HL-60/S4 (cell line): ENCODE measurements around the gene ADCY2.

ENCODE experiments used
- in situ Hi-C: fragments of 300-500 bp; cut with MboI; formaldehyde crosslinking; loops from 2 replicates; pipeline ENCODE4 v1.14.3; 2022; ENCODE audit warnings: low sequenced_read_pairs

Gene ADCY2

DNA sequence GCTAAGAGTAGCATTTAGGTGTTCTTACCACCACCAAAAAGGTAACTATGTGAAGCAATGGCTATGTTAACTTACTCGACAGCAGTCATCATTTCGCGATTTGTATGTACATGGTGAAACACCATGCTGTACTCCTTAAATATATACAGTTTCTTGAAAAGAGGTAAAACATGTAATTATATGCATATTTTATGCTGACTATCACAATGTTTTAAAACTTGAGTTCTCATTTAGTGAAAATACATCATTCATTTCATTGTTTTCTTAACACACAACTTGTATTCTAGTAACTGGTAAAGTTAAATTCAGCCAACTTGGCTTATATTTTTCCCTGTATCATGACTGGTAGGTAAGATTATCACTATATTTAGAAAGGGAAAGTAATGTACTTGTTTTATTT lies 189.9 kb downstream of the ADCY2 start:
- in situ Hi-C loops, result no loop called here

DNA sequence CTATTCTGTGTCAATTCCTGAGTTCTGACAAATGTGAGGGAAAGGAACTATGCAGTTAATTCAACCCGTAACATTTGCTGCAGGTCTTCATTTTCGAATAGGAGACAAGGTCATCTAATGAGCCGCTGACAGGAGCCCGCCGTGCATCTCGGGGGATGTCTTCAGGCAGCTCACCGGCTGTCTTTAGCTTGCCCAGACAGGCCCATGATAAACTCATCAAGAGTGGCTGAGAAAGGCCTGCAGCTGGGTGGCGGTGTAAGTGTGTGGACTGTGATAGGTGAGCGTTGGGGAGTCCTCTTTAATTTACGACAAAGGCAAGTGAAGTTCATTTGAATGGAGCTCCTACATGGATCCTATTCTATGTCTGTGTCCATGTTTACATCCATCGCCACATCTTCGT lies 190.5 kb downstream of the ADCY2 start:
- in situ Hi-C loops, result no loop called here

DNA sequence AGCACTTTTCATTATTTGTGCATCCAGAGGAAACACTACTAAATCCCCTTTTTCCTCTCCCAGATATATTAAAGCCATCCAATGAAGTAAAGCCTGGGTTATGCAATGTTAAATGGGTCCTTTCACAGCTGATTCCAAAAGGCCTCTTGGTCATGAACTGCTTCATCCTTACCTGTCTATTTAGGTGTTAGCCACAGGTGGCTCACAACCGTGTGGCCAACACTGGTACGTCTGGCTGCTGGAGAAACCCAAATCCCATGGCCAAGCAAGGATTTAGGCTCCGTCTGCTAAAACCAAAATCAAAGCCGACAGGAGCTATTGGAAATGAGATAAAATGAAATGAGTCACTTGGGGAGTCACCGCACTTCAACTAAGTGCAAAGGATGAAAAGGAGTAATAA lies 193.9 kb downstream of the ADCY2 start:
- in situ Hi-C loops, result no loop called here

DNA sequence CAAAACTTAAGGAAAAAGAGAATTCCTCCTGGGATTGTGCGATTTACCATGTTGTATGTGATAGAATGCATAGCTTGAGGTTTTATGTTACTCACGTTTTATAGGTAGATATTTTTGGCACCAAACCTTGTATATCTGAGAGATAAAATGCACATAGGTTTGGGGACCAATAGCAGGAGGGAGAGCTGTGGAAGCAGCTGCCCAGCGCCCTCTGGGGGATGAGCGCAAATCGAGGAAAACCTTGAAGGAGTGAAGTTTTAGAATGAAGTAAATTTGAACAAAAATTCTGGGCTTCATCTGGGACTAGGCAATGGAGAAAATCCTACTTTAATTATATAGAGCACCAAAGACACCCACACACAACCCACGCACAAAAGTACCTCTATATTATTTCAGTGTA lies 197.0 kb downstream of the ADCY2 start:
- in situ Hi-C loops, result no loop called here

DNA sequence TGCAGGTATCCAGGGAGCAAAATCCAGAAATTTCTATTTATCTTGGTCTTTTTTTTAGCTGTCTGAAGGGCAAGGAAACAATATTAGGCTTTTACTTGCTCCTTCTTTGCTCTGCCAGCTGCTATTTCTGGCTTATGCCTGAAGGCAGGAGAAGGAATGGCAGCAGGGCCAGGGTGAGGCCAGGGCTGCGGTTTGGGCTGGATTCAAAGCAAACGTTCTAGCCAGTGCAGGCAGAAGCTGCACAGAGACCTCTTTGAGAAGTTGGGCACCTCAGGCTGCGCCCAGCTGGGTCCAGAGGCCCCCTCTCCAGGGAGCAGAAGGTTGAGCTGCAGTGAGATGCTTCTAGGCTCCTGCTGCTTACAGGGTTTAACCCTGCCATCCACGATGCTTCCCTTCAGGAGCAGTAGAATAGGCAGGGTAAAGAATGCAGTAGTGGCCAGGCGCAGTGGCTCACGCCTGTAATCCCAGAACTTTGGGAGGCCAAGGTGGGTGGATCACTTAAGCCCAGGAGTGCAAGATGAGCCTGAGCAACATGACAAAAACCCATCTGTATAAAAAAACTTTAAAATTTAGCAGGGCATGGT lies 201.2 kb downstream of the ADCY2 start:
- in situ Hi-C loops, result no loop called here

DNA sequence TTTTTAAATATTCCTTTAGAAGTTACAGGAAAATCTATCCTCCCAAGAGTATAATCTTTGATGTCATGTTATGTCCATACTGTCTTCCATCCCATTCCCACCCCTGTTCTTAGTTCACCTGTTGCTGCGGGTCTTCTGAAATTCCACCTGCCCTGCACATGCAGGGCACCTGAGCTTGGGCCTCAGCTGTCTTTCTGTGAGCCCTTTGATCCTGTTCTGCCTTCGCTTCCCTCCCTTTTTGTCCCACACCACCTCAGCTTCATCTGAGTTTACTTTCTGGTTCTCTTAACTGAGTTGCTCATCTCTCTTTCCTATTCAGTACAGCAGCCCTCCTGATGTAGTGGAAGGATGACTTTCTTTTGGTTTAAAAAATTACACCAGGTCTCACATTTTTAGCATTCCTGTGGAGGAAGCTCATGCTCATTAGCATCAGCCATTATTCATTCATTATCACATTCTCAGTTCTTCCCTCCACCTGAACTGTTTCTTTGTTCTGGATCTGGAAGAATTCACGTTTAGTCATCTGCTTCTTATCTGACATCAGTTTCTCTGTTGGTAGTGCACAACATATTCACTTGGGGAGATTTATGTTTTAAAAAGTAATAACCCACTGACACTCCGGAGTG lies 211.0 kb downstream of the ADCY2 start:
- in situ Hi-C loops, result no loop called here

DNA sequence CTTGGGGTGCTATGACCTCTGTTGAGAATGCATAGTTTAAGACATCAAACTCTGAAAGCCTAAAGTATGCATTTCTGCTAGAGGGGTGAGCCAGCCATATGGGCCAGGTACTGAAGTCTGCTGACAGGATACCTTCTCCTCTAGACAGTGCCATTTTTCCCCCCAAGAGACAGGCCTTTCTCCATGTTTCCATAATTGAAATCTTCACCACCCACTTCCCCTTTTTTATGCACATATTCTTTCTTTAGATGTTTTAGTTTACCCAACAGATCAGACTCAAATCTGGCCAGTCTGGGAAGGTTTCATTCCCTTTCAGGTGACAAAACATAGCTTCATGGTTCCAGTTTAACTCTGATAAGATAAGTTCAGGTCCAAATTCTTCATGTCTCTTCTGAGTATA lies 212.8 kb downstream of the ADCY2 start:
- in situ Hi-C loops, result no loop called here

DNA sequence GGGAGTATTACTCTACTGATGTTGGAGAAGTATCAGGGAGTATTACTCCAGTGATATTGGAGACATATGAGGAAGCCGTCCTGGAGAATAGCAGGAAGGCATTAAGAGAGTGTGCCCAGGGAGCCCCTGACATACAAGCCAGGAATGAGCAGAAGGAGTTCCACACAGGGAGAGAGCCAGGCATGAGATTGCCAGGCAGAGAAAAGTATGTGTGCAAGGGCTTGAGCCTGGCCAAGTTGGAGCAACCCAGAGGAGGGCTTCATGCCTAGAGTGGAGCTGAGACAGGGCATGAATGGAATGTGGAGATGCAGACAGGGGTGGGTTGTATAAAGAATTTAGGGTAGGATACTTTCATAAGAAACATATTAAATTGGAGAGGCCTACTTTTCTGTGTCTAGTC lies 213.8 kb downstream of the ADCY2 start:
- in situ Hi-C loops, result no loop called here

DNA sequence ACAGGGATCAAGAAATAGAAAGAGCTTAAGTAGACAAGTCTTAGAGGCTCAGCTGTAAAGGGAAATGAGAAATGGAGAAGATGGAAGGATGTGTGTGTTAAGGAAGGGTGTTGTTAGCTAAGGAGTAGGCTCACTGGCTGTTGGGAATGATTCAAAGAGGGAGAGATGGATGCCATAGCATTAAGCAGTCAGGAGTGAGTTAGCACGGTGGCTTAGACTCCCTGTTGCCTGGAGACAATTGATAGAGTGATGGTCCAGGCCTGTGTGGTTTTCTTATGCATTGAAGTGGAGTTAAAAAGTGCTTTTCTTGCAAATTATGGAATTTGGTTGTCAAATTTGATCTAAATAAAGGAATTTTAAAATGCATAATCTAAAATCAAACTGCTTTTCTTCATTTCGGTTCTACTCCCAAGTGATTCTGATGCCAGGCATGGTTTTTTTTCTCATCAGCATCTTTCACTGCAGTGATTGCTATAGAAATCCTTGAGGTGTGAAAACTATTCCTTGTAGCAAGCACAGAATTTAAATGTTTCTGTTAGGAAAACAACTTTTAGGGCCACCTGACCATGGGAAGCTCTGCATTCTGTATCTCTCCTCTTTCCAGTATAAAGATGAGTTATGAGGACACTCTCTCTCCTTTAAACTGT lies 214.7 kb downstream of the ADCY2 start:
- in situ Hi-C loops, result no loop called here

DNA sequence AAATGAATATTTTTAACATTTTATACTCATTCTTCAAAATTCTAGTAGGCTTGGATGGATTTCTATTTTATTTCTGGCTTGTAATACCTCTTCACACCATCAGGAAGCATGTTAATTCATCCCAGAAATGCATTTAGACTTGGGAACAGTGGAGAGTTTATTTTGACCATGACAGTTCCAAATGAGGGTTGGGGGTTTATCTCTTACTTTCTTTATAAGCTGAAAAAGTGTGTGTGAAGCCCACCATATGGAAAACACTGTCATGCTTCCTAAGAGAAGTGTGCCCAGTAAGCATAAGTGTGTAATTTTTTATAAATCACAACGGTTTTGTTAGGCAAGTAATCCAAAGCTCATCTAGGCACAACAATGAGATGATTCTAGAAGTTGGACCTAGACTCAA lies 215.6 kb downstream of the ADCY2 start:
- in situ Hi-C loops, result no loop called here

DNA sequence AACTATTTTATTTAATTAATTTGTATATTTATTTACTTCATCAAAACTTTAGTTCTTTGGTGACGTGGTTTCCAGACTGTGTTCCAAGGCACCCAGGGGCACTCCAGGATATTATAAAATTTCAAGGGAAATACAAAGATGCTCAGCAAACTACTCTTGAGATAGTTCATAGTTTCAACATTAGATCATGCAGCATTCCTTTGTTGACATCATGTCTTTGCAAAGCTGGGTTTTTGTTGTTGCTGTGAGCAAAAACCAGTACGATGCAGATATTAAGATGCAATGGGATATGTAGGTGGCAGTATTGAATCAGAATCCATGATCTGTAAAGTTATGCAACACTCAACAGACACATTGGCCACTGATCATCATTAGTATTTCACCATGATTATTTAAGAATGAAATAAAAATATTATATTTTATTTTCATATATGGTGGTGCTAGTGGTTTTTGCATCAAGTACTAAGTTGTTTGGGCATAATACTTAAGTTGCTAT lies 219.7 kb downstream of the ADCY2 start:
- in situ Hi-C loops, result no loop called here

DNA sequence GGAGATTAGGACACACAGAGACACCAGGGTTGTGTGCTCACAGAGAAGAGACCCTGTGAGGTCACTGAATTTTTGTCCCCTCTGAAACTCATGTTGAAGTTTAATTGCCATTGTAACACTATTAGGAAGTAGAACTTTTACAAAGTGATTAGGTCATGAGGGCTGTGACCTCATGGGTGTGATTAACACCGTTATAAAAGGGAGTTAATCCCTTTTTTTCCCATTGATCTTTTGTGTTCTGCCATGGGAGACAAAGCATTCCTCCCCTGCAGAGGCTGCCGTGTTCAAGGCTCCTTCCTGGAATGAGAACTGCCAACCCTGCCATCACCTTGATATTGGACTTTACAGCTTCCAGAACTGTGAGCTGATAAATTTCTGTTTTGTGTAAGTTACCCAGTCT lies 221.0 kb downstream of the ADCY2 start:
- in situ Hi-C loops, result no loop called here

DNA sequence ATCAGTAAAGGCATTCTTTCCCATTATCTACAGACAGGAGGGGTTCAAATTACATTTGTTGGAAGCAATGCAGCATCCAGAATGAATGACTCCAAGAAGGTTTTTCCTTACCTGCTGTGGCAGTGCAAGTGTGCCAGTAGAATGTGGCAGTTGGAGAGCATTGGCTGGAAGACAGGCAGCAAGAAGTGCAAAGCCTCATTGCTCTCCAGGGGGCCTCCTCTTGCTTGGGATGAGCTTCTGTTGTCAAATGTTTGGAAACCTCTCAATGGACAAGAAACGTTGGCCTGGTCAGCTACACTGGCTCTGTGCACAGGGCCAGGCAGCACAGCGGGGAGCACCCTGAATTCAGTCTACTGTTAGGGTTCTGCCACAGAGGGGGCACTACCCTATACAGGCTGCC lies 226.6 kb downstream of the ADCY2 start:
- in situ Hi-C loops, result no loop called here

DNA sequence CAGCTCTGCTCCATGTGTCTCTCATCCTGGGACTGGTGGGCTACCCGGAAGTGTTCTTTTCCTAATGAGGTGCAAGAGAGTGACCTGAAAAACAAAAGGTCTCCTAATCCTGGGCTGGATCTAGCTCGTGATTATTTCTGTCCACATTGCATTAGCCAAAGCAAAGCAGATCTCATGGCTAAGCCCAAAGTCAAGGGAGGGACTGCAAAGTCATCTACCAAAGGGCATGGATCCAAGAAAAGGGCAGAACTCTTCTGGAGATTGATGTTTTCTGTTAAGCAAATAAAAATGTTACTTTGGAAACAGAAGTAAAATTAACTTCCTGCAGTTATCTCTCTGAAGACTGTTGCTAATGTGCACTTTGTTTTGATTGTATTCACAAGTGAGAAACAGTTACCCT lies 229.8 kb downstream of the ADCY2 start:
- in situ Hi-C loops, result no loop called here

DNA sequence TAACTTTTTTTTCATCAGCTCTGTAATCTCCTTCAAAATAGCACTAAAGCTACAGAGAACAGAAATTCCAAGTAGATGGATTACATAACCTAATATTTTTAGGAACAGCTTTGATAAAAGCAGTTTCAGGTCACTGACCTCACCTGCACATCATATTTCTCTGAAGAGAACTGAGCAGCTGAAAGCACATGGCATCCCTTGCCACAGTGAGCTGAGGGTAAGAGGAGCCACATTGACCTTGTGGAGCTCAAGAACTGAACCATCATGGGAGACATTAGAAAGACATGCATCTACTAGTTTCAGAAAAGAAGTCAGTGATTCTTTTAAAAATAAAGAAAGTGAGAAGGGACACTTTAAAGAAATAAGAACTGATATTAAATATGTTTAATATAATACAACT lies 232.3 kb downstream of the ADCY2 start:
- in situ Hi-C loops, result no loop called here

DNA sequence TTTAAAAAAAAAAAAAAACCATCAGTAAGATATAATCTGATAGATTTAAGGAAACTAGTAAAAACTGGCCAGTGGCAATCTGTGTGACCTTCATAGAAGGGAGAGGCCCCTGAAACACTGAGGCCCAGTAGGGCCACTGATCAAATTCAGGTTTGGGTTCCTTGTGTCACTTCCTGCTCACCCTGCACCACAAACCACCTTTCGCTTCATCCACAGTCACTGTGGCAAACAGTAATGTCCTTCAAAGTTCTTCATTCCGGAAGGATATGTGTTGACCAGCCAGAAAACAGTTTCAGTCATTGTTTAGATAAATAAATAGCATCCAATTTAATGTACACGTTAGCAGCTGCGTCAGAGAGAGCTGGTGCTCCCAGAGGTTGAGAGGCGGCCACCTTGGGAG lies 232.9 kb downstream of the ADCY2 start:
- in situ Hi-C loops, result no loop called here

DNA sequence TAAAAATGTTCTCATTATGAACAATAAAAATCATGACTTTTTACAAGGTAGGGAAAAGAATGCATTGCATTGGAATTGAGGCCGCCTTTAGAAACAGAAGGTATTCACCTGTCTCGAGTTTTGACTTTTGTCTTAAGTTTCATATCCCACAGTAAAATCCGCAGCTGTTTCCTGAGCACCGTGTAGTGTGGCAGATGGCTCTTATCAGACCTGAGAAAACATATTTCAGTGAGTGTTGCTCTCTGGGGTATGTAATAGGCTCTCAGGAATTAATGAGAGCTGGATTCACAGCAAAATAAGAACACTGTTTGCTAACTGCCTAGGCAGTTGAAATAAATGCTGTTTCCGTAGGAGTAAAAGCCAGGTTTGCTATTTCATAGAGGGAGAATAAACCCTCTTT lies 233.6 kb downstream of the ADCY2 start:
- in situ Hi-C loops, result no loop called here

DNA sequence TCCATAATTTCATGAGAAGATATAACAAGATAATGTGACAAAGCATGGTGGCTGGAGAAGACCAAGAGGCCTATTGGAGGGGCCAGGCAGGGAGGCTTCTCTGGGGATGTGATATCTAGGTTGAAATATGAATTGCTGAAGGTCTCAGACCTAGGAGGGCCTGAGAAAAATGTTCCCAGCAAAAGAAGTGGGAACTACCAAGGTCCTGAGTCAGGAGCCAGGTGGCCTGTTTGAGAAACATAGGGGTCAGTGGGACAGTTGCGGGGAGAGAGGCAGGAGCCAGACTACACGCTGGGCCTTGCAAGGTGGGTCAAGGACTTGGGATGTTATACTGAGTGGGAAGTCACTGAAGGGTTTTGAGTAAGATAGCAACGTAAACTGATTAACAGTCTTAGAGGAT lies 238.9 kb downstream of the ADCY2 start:
- in situ Hi-C loops, result no loop called here

DNA sequence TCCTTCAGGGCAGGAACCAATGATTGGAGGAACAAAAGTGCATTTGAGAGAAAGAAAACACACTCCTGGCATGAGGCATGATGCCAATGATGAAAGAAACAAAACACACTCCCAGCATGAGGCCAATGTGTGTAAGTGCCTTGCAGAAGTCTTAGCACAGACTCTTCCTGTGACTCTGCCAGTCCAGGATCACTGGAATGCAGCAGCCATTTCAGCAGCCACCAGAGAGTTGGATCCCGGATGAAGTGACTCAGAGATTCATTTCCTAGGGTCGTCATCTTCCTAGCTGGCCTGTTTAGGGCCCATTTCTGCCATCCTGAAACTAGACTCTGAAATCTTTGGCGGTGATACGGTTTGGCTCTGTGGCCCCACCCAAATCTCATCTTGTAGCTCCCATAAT lies 242.5 kb downstream of the ADCY2 start:
- in situ Hi-C loops, result no loop called here

DNA sequence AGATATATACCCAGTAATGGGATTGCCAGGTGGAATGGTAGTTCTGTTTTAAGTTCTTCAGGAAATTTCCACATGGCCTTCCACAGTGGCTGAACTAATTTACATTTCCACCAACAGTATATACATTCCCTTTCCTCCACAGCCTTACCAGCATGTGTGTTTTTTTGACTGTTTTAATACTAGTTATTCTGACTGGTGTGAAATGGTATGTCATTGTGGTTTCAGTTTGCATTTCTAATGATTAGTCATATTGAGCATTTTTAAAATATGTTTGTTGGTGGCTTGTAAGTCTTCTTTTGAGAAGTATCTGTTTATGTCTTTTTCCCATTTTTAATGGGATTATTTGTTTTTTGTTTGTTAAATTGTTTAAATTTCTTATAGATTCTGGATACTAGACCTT lies 246.1 kb downstream of the ADCY2 start:
- in situ Hi-C loops, result no loop called here

DNA sequence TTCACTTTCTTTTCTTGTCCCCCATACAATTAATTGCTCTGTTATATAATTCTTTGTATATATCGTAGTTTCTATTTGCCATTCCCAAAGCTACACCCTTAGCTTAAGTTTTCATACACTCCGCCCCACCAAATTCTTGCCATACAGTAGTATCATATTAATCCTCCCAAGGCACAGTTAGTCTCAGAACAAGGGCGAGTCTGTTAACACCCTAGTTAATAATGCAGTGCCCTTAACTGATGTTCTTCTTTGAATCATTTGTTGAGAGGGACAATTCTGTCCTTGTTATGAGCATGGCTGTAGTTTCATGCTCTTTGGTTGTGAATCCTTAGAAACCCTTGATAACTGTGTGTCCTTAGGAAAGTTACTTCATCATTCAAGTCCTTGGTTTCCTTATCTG lies 248.8 kb downstream of the ADCY2 start:
- in situ Hi-C loops, result no loop called here

DNA sequence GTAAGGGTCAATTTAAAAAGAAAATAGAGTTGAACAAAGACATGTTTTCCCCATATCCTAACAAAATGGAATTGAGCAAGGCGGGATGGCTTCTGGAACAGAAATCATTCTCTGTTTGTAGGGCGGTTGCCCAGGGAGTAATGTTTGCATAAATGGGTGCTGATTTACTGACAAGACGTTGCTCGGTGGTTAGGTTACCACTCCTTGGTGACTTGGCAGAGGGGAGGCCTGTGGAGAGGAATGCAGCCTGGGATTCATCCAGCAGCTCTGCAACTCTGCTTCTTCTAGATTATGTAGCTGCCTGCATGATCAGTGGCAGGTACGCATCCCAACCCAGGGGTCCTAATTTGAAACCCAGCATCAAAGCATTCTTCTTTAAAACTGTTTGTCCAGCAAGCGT lies 254.8 kb downstream of the ADCY2 start:
- in situ Hi-C loops, result no loop called here

DNA sequence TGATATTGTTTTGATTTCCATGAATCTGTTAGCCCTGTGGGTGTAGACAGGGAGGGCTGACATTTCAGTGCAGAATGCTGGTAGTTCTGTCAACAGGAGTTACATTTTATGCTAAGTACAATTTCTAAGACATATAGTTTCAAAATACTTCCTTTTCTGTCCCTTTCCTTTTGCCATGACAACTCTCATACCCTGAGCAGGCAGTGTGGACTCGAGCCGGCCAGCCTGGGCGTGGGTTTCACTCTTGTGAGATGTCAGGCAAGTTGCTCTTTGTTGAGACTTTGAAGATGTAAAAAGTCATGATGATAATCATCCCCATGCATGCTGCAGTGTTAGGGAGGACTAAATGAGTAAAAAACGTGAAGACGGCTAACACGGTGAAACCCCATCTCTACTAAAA lies 257.1 kb downstream of the ADCY2 start:
- in situ Hi-C loops, result no loop called here
